Neural cell (in vitro differentiated cells): ENCODE measurements around the gene C1S.

Experiments
- EP300 ChIP-seq: fragments of 450-650 bp; conservative IDR thresholded peaks from 2 replicates; pipeline ENCODE4 v1.6.1; 2014; ENCODE audit warnings: antibody characterized with exemption, mild to moderate bottlenecking, moderate library complexity; ENCODE audit not compliant: poor library complexity, severe bottlenecking
- EZH2 ChIP-seq: fragments of 200-600, 300-800 bp; shearing (Covaris generic), sonication (generic); IDR thresholded peaks from 2 replicates; pipeline ENCODE4 v1.6.1; 2014; ENCODE audit warnings: antibody characterized with exemption, low read length, borderline replicate concordance, mild to moderate bottlenecking; ENCODE audit not compliant: insufficient read depth, poor library complexity, severe bottlenecking
- MXI1 ChIP-seq: fragments of 450-650 bp; conservative IDR thresholded peaks from 2 replicates; pipeline ENCODE4 v1.6.1; 2014; ENCODE audit warnings: antibody characterized with exemption, mild to moderate bottlenecking; ENCODE audit not compliant: poor library complexity, severe bottlenecking
- POLR2AphosphoS5 ChIP-seq: IDR thresholded peaks from 2 replicates; pipeline ENCODE4 v1.6.1; 2012
- RAD21 ChIP-seq: fragments of 450-650 bp; conservative IDR thresholded peaks from 2 replicates; pipeline ENCODE4 v1.6.1; 2014; ENCODE audit warnings: antibody characterized with exemption, mild to moderate bottlenecking, moderate library complexity
- SMC3 ChIP-seq: fragments of 450-650 bp; conservative IDR thresholded peaks from 2 replicates; pipeline ENCODE4 v1.6.1; 2014; ENCODE audit warnings: antibody characterized with exemption, mild to moderate bottlenecking, moderate library complexity; ENCODE audit not compliant: poor library complexity
- TAF1 ChIP-seq: IDR thresholded peaks from 2 replicates; pipeline ENCODE4 v1.6.1; 2012; ENCODE audit warnings: low read depth
- TF ChIP-seq, protein P1 (sequence below): fragments of 450-650 bp; IDR thresholded peaks from 2 replicates; pipeline ENCODE4 v1.5.1; 2014; ENCODE audit warnings: antibody characterized with exemption, mild to moderate bottlenecking, moderate library complexity; ENCODE audit not compliant: poor library complexity, severe bottlenecking
- TF ChIP-seq, protein P2 (sequence below): IDR thresholded peaks from 2 replicates; pipeline ENCODE4 v1.6.1; 2012; ENCODE audit warnings: borderline replicate concordance

GRCh38 chr12:7065073-7065623 lies 4.6 kb downstream of the C1S start:
- no peak for TF ChIP-seq RAD21
- TF ChIP-seq POLR2AphosphoS5: no peak
- no peak for TF ChIP-seq TAF1
- TF ChIP-seq, protein P1, sequence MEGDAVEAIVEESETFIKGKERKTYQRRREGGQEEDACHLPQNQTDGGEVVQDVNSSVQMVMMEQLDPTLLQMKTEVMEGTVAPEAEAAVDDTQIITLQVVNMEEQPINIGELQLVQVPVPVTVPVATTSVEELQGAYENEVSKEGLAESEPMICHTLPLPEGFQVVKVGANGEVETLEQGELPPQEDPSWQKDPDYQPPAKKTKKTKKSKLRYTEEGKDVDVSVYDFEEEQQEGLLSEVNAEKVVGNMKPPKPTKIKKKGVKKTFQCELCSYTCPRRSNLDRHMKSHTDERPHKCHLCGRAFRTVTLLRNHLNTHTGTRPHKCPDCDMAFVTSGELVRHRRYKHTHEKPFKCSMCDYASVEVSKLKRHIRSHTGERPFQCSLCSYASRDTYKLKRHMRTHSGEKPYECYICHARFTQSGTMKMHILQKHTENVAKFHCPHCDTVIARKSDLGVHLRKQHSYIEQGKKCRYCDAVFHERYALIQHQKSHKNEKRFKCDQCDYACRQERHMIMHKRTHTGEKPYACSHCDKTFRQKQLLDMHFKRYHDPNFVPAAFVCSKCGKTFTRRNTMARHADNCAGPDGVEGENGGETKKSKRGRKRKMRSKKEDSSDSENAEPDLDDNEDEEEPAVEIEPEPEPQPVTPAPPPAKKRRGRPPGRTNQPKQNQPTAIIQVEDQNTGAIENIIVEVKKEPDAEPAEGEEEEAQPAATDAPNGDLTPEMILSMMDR: no peak
- TF ChIP-seq MXI1: no peak
- no peak for TF ChIP-seq EZH2
- no peak for TF ChIP-seq EP300
- TF ChIP-seq, protein P2, sequence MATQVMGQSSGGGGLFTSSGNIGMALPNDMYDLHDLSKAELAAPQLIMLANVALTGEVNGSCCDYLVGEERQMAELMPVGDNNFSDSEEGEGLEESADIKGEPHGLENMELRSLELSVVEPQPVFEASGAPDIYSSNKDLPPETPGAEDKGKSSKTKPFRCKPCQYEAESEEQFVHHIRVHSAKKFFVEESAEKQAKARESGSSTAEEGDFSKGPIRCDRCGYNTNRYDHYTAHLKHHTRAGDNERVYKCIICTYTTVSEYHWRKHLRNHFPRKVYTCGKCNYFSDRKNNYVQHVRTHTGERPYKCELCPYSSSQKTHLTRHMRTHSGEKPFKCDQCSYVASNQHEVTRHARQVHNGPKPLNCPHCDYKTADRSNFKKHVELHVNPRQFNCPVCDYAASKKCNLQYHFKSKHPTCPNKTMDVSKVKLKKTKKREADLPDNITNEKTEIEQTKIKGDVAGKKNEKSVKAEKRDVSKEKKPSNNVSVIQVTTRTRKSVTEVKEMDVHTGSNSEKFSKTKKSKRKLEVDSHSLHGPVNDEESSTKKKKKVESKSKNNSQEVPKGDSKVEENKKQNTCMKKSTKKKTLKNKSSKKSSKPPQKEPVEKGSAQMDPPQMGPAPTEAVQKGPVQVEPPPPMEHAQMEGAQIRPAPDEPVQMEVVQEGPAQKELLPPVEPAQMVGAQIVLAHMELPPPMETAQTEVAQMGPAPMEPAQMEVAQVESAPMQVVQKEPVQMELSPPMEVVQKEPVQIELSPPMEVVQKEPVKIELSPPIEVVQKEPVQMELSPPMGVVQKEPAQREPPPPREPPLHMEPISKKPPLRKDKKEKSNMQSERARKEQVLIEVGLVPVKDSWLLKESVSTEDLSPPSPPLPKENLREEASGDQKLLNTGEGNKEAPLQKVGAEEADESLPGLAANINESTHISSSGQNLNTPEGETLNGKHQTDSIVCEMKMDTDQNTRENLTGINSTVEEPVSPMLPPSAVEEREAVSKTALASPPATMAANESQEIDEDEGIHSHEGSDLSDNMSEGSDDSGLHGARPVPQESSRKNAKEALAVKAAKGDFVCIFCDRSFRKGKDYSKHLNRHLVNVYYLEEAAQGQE: no peak
- no peak for TF ChIP-seq SMC3
